ENCODE results near the gene L3MBTL4.
A peak's percentile ranks its signal among the peaks of the same experiment; 100 is the strongest.

The L3MBTL4 gene

GRCh38 chr18:6249170-6249569 lies 165.5 kb downstream of the L3MBTL4 start:
- TF ChIP-seq CTCF (IDR thresholded peaks at IDR 0.05; ENCODE audit: low read depth, low read length, missing control alignments) = no peak
- H3K4me3 ChIP-seq (ENCODE audit: low read depth, low read length) = no peak overlapping the region
- peak; percentile 41 for DNase-seq (ENCODE audit: low read depth)

- H3K4me3 ChIP-seq (ENCODE audit: low read depth, low read length) = no peak overlapping the region
- no peak for TF ChIP-seq CTCF (IDR thresholded peaks at IDR 0.05; ENCODE audit: low read depth, low read length, missing control alignments)
- DNase-seq (ENCODE audit: low read depth) = no peak
These were observed 166.7 kb downstream of the L3MBTL4 start for GRCh38 chr18:6248017-6248416.

GRCh38 chr18:6242004-6242403 lies 172.7 kb downstream of the L3MBTL4 start:
- no peak overlapping the region for H3K4me3 ChIP-seq (ENCODE audit: low read depth, low read length)
- TF ChIP-seq CTCF (IDR thresholded peaks at IDR 0.05; ENCODE audit: low read depth, low read length, missing control alignments) = no peak
- no peak for DNase-seq (ENCODE audit: low read depth)

GRCh38 chr18:6239716-6240115 lies 175.0 kb downstream of the L3MBTL4 start:
- DNase-seq (ENCODE audit: low read depth) = no peak
- H3K4me3 ChIP-seq (ENCODE audit: low read depth, low read length) = no peak overlapping the region
- no peak for TF ChIP-seq CTCF (IDR thresholded peaks at IDR 0.05; ENCODE audit: low read depth, low read length, missing control alignments)

GRCh38 chr18:6236258-6236657 lies 178.5 kb downstream of the L3MBTL4 start:
- no peak overlapping the region for H3K4me3 ChIP-seq (ENCODE audit: low read depth, low read length)
- no peak for TF ChIP-seq CTCF (IDR thresholded peaks at IDR 0.05; ENCODE audit: low read depth, low read length, missing control alignments)
- DNase-seq (ENCODE audit: low read depth) = no peak

GRCh38 chr18:6222271-6222670 lies 192.4 kb downstream of the L3MBTL4 start:
- TF ChIP-seq CTCF (IDR thresholded peaks at IDR 0.05; ENCODE audit: low read depth, low read length, missing control alignments) = no peak
- DNase-seq (ENCODE audit: low read depth) = no peak
- no peak overlapping the region for H3K4me3 ChIP-seq (ENCODE audit: low read depth, low read length)

- TF ChIP-seq CTCF (IDR thresholded peaks at IDR 0.05; ENCODE audit: low read depth, low read length, missing control alignments) = no peak
- no peak for DNase-seq (ENCODE audit: low read depth)
- H3K4me3 ChIP-seq (ENCODE audit: low read depth, low read length) = no peak overlapping the region
These were observed 193.1 kb downstream of the L3MBTL4 start for GRCh38 chr18:6221602-6222014.

Measured in GM12864 (cell line).